Islet of Langerhans (tissue), 1 donor: ENCODE measurements around the gene FCRL5.

Source experiments
- FAIRE-seq: peaks from one replicate; lab custom pipeline; 2011; peaks lifted over from hg19 to GRCh38; lab: Jason Lieb, UNC

The FCRL5 gene

GRCh38 chr1:157523774-157524493 lies 28.4 kb downstream of the FCRL5 start:
- FAIRE-seq, result no peak

GRCh38 chr1:157521056-157521455 lies 31.3 kb downstream of the FCRL5 start:
- no peak for FAIRE-seq

GRCh38 chr1:157520386-157520935 lies 31.9 kb downstream of the FCRL5 start:
- FAIRE-seq, result no peak

- FAIRE-seq, result no peak
Measured at GRCh38 chr1:157519451-157519850, 32.9 kb downstream of the FCRL5 start.

GRCh38 chr1:157517016-157517415 lies 35.3 kb downstream of the FCRL5 start:
- FAIRE-seq, result no peak

- no peak for FAIRE-seq
Measured at GRCh38 chr1:157515709-157516108, 36.6 kb downstream of the FCRL5 start.

- no peak for FAIRE-seq
Measured at GRCh38 chr1:157515141-157515540, 37.2 kb downstream of the FCRL5 start.

GRCh38 chr1:157512036-157512969 lies 40.0 kb downstream of the FCRL5 start:
- no peak for FAIRE-seq

- no peak for FAIRE-seq
Measured at GRCh38 chr1:157509546-157510232, 42.6 kb downstream of the FCRL5 start.

GRCh38 chr1:157505481-157506272 lies 46.6 kb downstream of the FCRL5 start:
- FAIRE-seq, result no peak

GRCh38 chr1:157504646-157505045 lies 47.7 kb downstream of the FCRL5 start:
- FAIRE-seq, result no peak

- FAIRE-seq, result no peak
Measured at GRCh38 chr1:157499521-157499920, 52.8 kb downstream of the FCRL5 start.

- FAIRE-seq, result no peak
Measured at GRCh38 chr1:157498736-157499090, 53.6 kb downstream of the FCRL5 start.

- FAIRE-seq, result no peak
Measured at GRCh38 chr1:157497987-157498735, 54.2 kb downstream of the FCRL5 start.

GRCh38 chr1:157497284-157497683 lies 55.0 kb downstream of the FCRL5 start:
- FAIRE-seq, result no peak

- FAIRE-seq, result peak; percentile 87
Measured at GRCh38 chr1:157496121-157496526, 56.2 kb downstream of the FCRL5 start.

- no peak for FAIRE-seq
Measured at GRCh38 chr1:157495285-157495684, 57.0 kb downstream of the FCRL5 start.

GRCh38 chr1:157494093-157494492 lies 58.2 kb downstream of the FCRL5 start:
- FAIRE-seq, result no peak

- no peak for FAIRE-seq
Measured at GRCh38 chr1:157490467-157491165, 61.7 kb downstream of the FCRL5 start.

- no peak for FAIRE-seq
Measured at GRCh38 chr1:157488156-157488555, 64.2 kb downstream of the FCRL5 start.
